Measurements from ENCODE around the gene CCDC183.
"Not testable (repeated sequence)": the region's sequence is repeated elsewhere in the genome, so short reads cannot be mapped to it uniquely, and the experiment has no call there.

The CCDC183 gene

GRCh38 chr9:136760834-136761544 lies 35.1 kb upstream of the CCDC183 start:
- peak; percentile 75 for DNase-seq (ENCODE audit: low spot score)

- DNase-seq (ENCODE audit: low spot score), result no peak
Observed at GRCh38 chr9:136761545-136761981, 34.6 kb upstream of the CCDC183 start.

GRCh38 chr9:136762221-136762691 lies 33.9 kb upstream of the CCDC183 start:
- no peak for DNase-seq (ENCODE audit: low spot score)

- no peak for DNase-seq (ENCODE audit: low spot score)
Observed at GRCh38 chr9:136762915-136763648, 33.1 kb upstream of the CCDC183 start.

GRCh38 chr9:136763649-136764035 lies 32.5 kb upstream of the CCDC183 start:
- DNase-seq (ENCODE audit: low spot score), result no peak

- DNase-seq (ENCODE audit: low spot score), result no peak
Observed at GRCh38 chr9:136764301-136764891, 31.7 kb upstream of the CCDC183 start, which contains the start of gene LCN15. Gene LCN15, minus strand, starts transcription at chr9:136764518. Its CDS starts 30 bp downstream, at chr9:136764488.

- DNase-seq (ENCODE audit: low spot score), result no peak
Observed at GRCh38 chr9:136765041-136765440, 31.1 kb upstream of the CCDC183 start.

GRCh38 chr9:136765745-136766409 lies 30.3 kb upstream of the CCDC183 start:
- not testable (repeated sequence) for DNase-seq (ENCODE audit: low spot score)

- DNase-seq (ENCODE audit: low spot score), result peak; percentile 64
Observed at GRCh38 chr9:136766410-136767120, 29.6 kb upstream of the CCDC183 start.

- no peak for DNase-seq (ENCODE audit: low spot score)
Observed at GRCh38 chr9:136769710-136770191, 26.4 kb upstream of the CCDC183 start.

- DNase-seq (ENCODE audit: low spot score), result no peak
Observed at GRCh38 chr9:136771907-136772415, 24.2 kb upstream of the CCDC183 start.

- DNase-seq (ENCODE audit: low spot score), result peak; percentile 35
Observed at GRCh38 chr9:136773386-136774044, 22.6 kb upstream of the CCDC183 start.

- no peak for DNase-seq (ENCODE audit: low spot score)
Observed at GRCh38 chr9:136774416-136775045, 21.6 kb upstream of the CCDC183 start.

- DNase-seq (ENCODE audit: low spot score), result no peak
Observed at GRCh38 chr9:136775191-136775590, 20.9 kb upstream of the CCDC183 start.

- DNase-seq (ENCODE audit: low spot score), result no peak
Observed at GRCh38 chr9:136776947-136777346, 19.2 kb upstream of the CCDC183 start.

GRCh38 chr9:136777359-136777758 lies 18.8 kb upstream of the CCDC183 start:
- DNase-seq (ENCODE audit: low spot score), result no peak

GRCh38 chr9:136779808-136780207 lies 16.3 kb upstream of the CCDC183 start:
- no peak for DNase-seq (ENCODE audit: low spot score)

- DNase-seq (ENCODE audit: low spot score), result no peak
Observed at GRCh38 chr9:136782452-136782851, 13.7 kb upstream of the CCDC183 start.

GRCh38 chr9:136784249-136784996 lies 11.7 kb upstream of the CCDC183 start:
- no peak for DNase-seq (ENCODE audit: low spot score)

- no peak for DNase-seq (ENCODE audit: low spot score)
Observed at GRCh38 chr9:136784997-136785361, 11.2 kb upstream of the CCDC183 start.
